Panc1 (cell line): ENCODE measurements around the gene FIGNL2.

Experiments
- POLR2AphosphoS5 ChIP-seq: IDR thresholded peaks from 2 replicates; pipeline ENCODE4 v1.6.1; 2012; ENCODE audit warnings: mild to moderate bottlenecking, low read depth, low read length, moderate library complexity
- SIN3A ChIP-seq: IDR thresholded peaks from 2 replicates; pipeline ENCODE4 v1.6.1; 2012; ENCODE audit warnings: low read depth, mild to moderate bottlenecking, low read length, moderate library complexity, borderline replicate concordance; ENCODE audit not compliant: insufficient read depth
- TCF7L2 ChIP-seq: IDR thresholded peaks from 2 replicates; pipeline ENCODE4 v1.6.1; 2011; ENCODE audit warnings: mild to moderate bottlenecking, low read depth, low read length, inconsistent platforms
- TF ChIP-seq, protein P1 (sequence below): fragments of 450-650 bp; IDR thresholded peaks from 2 replicates; pipeline ENCODE4 v1.5.1; 2017; ENCODE audit warnings: mild to moderate bottlenecking
- TF ChIP-seq, protein P2 (sequence below), 2 experiments: IDR thresholded peaks; 2 replicates each; pipeline ENCODE4 v1.6.1; 2011 to 2012; ENCODE audit warnings: low read depth in 2 of 2, control low read depth in 1 of 2, low read length in 1 of 2, mild to moderate bottlenecking in 1 of 2, moderate library complexity in 1 of 2; ENCODE audit not compliant: insufficient read depth in 1 of 2

DNA sequence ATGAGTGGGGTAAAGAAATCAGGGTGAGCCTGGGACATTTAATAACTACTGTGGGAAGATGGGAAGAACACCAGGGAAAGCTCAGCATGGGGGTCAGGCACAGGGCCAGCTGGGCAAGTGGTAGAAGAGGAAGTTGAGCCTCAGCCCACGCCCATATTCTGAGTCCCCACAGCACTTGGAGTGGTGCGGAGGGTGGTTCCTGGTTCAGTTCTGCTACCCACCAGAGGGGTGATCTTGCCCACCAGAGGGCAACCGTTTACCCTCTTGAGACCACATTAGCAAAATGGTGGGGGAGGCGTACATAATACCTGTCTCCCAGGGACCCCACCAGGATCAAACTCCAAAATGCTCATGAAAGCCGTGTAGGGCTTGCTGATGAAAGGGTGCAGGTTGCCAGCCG lies 22.6 kb upstream of the FIGNL2 start:
- TF ChIP-seq, protein P1, sequence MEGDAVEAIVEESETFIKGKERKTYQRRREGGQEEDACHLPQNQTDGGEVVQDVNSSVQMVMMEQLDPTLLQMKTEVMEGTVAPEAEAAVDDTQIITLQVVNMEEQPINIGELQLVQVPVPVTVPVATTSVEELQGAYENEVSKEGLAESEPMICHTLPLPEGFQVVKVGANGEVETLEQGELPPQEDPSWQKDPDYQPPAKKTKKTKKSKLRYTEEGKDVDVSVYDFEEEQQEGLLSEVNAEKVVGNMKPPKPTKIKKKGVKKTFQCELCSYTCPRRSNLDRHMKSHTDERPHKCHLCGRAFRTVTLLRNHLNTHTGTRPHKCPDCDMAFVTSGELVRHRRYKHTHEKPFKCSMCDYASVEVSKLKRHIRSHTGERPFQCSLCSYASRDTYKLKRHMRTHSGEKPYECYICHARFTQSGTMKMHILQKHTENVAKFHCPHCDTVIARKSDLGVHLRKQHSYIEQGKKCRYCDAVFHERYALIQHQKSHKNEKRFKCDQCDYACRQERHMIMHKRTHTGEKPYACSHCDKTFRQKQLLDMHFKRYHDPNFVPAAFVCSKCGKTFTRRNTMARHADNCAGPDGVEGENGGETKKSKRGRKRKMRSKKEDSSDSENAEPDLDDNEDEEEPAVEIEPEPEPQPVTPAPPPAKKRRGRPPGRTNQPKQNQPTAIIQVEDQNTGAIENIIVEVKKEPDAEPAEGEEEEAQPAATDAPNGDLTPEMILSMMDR: no peak
- TF ChIP-seq POLR2AphosphoS5: no peak
- TF ChIP-seq, protein P2, sequence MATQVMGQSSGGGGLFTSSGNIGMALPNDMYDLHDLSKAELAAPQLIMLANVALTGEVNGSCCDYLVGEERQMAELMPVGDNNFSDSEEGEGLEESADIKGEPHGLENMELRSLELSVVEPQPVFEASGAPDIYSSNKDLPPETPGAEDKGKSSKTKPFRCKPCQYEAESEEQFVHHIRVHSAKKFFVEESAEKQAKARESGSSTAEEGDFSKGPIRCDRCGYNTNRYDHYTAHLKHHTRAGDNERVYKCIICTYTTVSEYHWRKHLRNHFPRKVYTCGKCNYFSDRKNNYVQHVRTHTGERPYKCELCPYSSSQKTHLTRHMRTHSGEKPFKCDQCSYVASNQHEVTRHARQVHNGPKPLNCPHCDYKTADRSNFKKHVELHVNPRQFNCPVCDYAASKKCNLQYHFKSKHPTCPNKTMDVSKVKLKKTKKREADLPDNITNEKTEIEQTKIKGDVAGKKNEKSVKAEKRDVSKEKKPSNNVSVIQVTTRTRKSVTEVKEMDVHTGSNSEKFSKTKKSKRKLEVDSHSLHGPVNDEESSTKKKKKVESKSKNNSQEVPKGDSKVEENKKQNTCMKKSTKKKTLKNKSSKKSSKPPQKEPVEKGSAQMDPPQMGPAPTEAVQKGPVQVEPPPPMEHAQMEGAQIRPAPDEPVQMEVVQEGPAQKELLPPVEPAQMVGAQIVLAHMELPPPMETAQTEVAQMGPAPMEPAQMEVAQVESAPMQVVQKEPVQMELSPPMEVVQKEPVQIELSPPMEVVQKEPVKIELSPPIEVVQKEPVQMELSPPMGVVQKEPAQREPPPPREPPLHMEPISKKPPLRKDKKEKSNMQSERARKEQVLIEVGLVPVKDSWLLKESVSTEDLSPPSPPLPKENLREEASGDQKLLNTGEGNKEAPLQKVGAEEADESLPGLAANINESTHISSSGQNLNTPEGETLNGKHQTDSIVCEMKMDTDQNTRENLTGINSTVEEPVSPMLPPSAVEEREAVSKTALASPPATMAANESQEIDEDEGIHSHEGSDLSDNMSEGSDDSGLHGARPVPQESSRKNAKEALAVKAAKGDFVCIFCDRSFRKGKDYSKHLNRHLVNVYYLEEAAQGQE (IDR thresholded peaks at IDR 0.05; ENCODE audit: insufficient read depth in 1 of 2, low read depth in 2 of 2, low read length in 1 of 2): no peak
- no peak for TF ChIP-seq SIN3A
- no peak for TF ChIP-seq TCF7L2
